Stimulated activated naive CD8-positive, alpha-beta T cell treated with anti-CD3 and anti-CD28 coated beads, Interleukin-15, amount 100 ng/mL, for 72 hours (primary cell): ENCODE measurements around the gene ACTN2.

ENCODE experiments used
- ATAC-seq: fragments of 150-1000 bp; cut with Tn5 transposase; 2 replicates; pipeline ENCODE4 v1.10.0; 2021; ENCODE audit warnings: mild to moderate bottlenecking, moderate library complexity
- DNase-seq, 2 donors: peaks; one replicate each; pipeline ENCODE4 v3.0.0; 2021 to 2022
- H3K27ac Mint-ChIP-seq, 2 donors: one replicate each; pipeline ENCODE4 v1.8.0; 2022; ENCODE audit warnings: mild to moderate bottlenecking in 2 of 2, mixed read lengths in 2 of 2, moderate library complexity in 2 of 2
- H3K27me3 Mint-ChIP-seq: one replicate; pipeline ENCODE4 v1.8.0; 2022; ENCODE audit warnings: mixed read lengths
- H3K4me1 Mint-ChIP-seq: one replicate; pipeline ENCODE4 v1.8.0; 2022; ENCODE audit warnings: mild to moderate bottlenecking, mixed read lengths
- H3K4me3 Mint-ChIP-seq, 2 donors: one replicate each; pipeline ENCODE4 v1.8.0; 2022; ENCODE audit warnings: mild to moderate bottlenecking in 2 of 2, mixed read lengths in 2 of 2, moderate library complexity in 1 of 2
- H3K9me3 Mint-ChIP-seq, 2 donors: one replicate each; pipeline ENCODE4 v1.8.0; 2022; ENCODE audit warnings: mixed read lengths in 2 of 2

The ACTN2 gene

GRCh38 chr1:236685205-236685916, 938 bp upstream of the ACTN2 start:
- H3K27me3 Mint-ChIP-seq: peaks cover 41% of the 10 kb centered on the region
- H3K9me3 Mint-ChIP-seq: peaks cover 5 to 7% of the 10 kb centered on the region in 2 donors
- H3K27ac Mint-ChIP-seq: no peak overlapping the region

GRCh38 chr1:236686815-236687160, 489 bp downstream of the ACTN2 start:
- H3K27me3 Mint-ChIP-seq: peaks cover 36% of the 10 kb centered on the region
- peaks cover 15% of the 10 kb centered on the region for H3K4me1 Mint-ChIP-seq
- no peak for DNase-seq
- peaks cover 5 to 7% of the 10 kb centered on the region in 2 donors for H3K9me3 Mint-ChIP-seq
- H3K27ac Mint-ChIP-seq: no peak overlapping the region
- H3K4me3 Mint-ChIP-seq: peak overlapping the region; percentile 64 to 74
- peak; percentile 48 for ATAC-seq

More at GRCh38 chr1:236685205-236685916, 938 bp upstream of the ACTN2 start:
- no peak for ATAC-seq
- H3K4me1 Mint-ChIP-seq: peaks cover 15% of the 10 kb centered on the region
- DNase-seq: no peak
- H3K4me3 Mint-ChIP-seq: peak overlapping the region; percentile 63 to 77

GRCh38 chr1:236687273-236687672, 974 bp downstream of the ACTN2 start:
- Mint-ChIP-seq H3K27me3 (peaks cover 41% of the 10 kb centered on the region), H3K4me1 (peaks cover 15% of the 10 kb centered on the region), H3K27ac (no peak overlapping the region), H3K4me3 (peak overlapping the region; percentile 32 to 52), H3K9me3 (peaks cover 5 to 7% of the 10 kb centered on the region in 2 donors)
- DNase-seq: no peak
- ATAC-seq: no peak

- ATAC-seq (no peak), DNase-seq (no peak)
- Mint-ChIP-seq H3K4me1 (peaks cover 15% of the 10 kb centered on the region), H3K9me3 (peaks cover 5 to 7% of the 10 kb centered on the region in 2 donors), H3K27me3 (peaks cover 55% of the 10 kb centered on the region), H3K27ac (no peak overlapping the region), H3K4me3 (no peak overlapping the region)
These were observed 2.4 kb downstream of the ACTN2 start for GRCh38 chr1:236688705-236689104.

- peaks cover 5 to 7% of the 10 kb centered on the region in 2 donors for H3K9me3 Mint-ChIP-seq
- no peak overlapping the region for H3K4me3 Mint-ChIP-seq
- H3K27ac Mint-ChIP-seq: no peak overlapping the region
- no peak for ATAC-seq
- H3K4me1 Mint-ChIP-seq: peaks cover 15% of the 10 kb centered on the region
- no peak for DNase-seq
- H3K27me3 Mint-ChIP-seq: peaks cover 59% of the 10 kb centered on the region
These were observed 3.6 kb downstream of the ACTN2 start for GRCh38 chr1:236689713-236690569.

GRCh38 chr1:236691348-236691747, 5.0 kb downstream of the ACTN2 start:
- peaks cover 47% of the 10 kb centered on the region for H3K27me3 Mint-ChIP-seq
- no peak overlapping the region for H3K4me3 Mint-ChIP-seq
- no peak overlapping the region for H3K27ac Mint-ChIP-seq
- ATAC-seq (no peak), DNase-seq (no peak)
- H3K9me3 Mint-ChIP-seq: no peaks in the 10 kb centered on the region
- peaks cover 6% of the 10 kb centered on the region for H3K4me1 Mint-ChIP-seq

- Mint-ChIP-seq H3K9me3 (no peaks in the 10 kb centered on the region), H3K4me1 (peaks cover 1% of the 10 kb centered on the region), H3K4me3 (no peak overlapping the region), H3K27me3 (peaks cover 48% of the 10 kb centered on the region), H3K27ac (no peak overlapping the region)
- DNase-seq (no peak), ATAC-seq (no peak)
These were observed 5.8 kb downstream of the ACTN2 start for GRCh38 chr1:236692128-236692527.

- H3K4me3 Mint-ChIP-seq: no peak overlapping the region
- no peaks in the 10 kb centered on the region for H3K9me3 Mint-ChIP-seq
- H3K27me3 Mint-ChIP-seq: peaks cover 46% of the 10 kb centered on the region
- DNase-seq: no peak
- no peak for ATAC-seq
- H3K27ac Mint-ChIP-seq: no peak overlapping the region
- H3K4me1 Mint-ChIP-seq: no peaks in the 10 kb centered on the region
These were observed 6.4 kb downstream of the ACTN2 start for GRCh38 chr1:236692742-236693141.

- no peak for DNase-seq
- Mint-ChIP-seq H3K27me3 (peaks cover 14% of the 10 kb centered on the region), H3K4me1 (no peaks in the 10 kb centered on the region), H3K27ac (no peak overlapping the region), H3K9me3 (no peaks in the 10 kb centered on the region), H3K4me3 (no peak overlapping the region)
- ATAC-seq: no peak
These were observed 13.1 kb downstream of the ACTN2 start for GRCh38 chr1:236699366-236699765.

- H3K27ac Mint-ChIP-seq: no peak overlapping the region
- peaks cover 14% of the 10 kb centered on the region for H3K27me3 Mint-ChIP-seq
- H3K9me3 Mint-ChIP-seq: no peaks in the 10 kb centered on the region
These were observed 14.6 kb downstream of the ACTN2 start for GRCh38 chr1:236700903-236701302.

GRCh38 chr1:236701782-236702181, 15.5 kb downstream of the ACTN2 start:
- H3K27ac Mint-ChIP-seq: no peak overlapping the region
- peaks cover 14% of the 10 kb centered on the region for H3K27me3 Mint-ChIP-seq
- DNase-seq (no peak), ATAC-seq (no peak)
- no peaks in the 10 kb centered on the region for H3K4me1 Mint-ChIP-seq
- H3K4me3 Mint-ChIP-seq: no peak overlapping the region
- H3K9me3 Mint-ChIP-seq: no peaks in the 10 kb centered on the region

More at GRCh38 chr1:236700903-236701302, 14.6 kb downstream of the ACTN2 start:
- ATAC-seq: no peak
- Mint-ChIP-seq H3K4me1 (no peaks in the 10 kb centered on the region), H3K4me3 (no peak overlapping the region)
- no peak for DNase-seq

GRCh38 chr1:236702791-236703394, 16.6 kb downstream of the ACTN2 start:
- H3K4me1 Mint-ChIP-seq: no peaks in the 10 kb centered on the region
- H3K4me3 Mint-ChIP-seq: no peak overlapping the region
- H3K27ac Mint-ChIP-seq: no peak overlapping the region
- DNase-seq (no peak), ATAC-seq (no peak)
- peaks cover 6% of the 10 kb centered on the region for H3K27me3 Mint-ChIP-seq
- no peaks in the 10 kb centered on the region for H3K9me3 Mint-ChIP-seq

GRCh38 chr1:236705771-236706170, 19.5 kb downstream of the ACTN2 start:
- no peak overlapping the region for H3K27ac Mint-ChIP-seq
- peaks cover 6% of the 10 kb centered on the region for H3K27me3 Mint-ChIP-seq
- DNase-seq (no peak), ATAC-seq (no peak)
- H3K9me3 Mint-ChIP-seq: no peaks in the 10 kb centered on the region
- no peaks in the 10 kb centered on the region for H3K4me1 Mint-ChIP-seq
- no peak overlapping the region for H3K4me3 Mint-ChIP-seq

GRCh38 chr1:236706183-236706582, 19.9 kb downstream of the ACTN2 start:
- Mint-ChIP-seq H3K27ac (no peak overlapping the region), H3K27me3 (peaks cover 7% of the 10 kb centered on the region), H3K4me3 (no peak overlapping the region), H3K4me1 (no peaks in the 10 kb centered on the region), H3K9me3 (no peaks in the 10 kb centered on the region)
- no peak for ATAC-seq
- DNase-seq: no peak

GRCh38 chr1:236710328-236710892, 24.1 kb downstream of the ACTN2 start:
- Mint-ChIP-seq H3K27ac (no peak overlapping the region), H3K9me3 (no peaks in the 10 kb centered on the region), H3K4me3 (no peak overlapping the region), H3K27me3 (peaks cover 9% of the 10 kb centered on the region), H3K4me1 (no peaks in the 10 kb centered on the region)
- DNase-seq: no peak
- no peak for ATAC-seq
